ENCODE data around the gene PCDH18.

PCDH18 gene

GRCh38 chr4:137528673-137529072 lies 3.6 kb downstream of the PCDH18 start:
- no peak for TF ChIP-seq CTCF (IDR thresholded peaks at IDR 0.05; ENCODE audit: borderline replicate concordance, extremely low read depth, low read length, poor library complexity, severe bottlenecking)
- TF ChIP-seq EZH2 (IDR thresholded peaks at IDR 0.05; ENCODE audit: borderline replicate concordance, low read depth, low read length, severe bottlenecking), result no peak
- H3K27ac ChIP-seq (ENCODE audit: low read length), result no peak overlapping the region
- H3K36me3 ChIP-seq (ENCODE audit: insufficient read depth, low read length), result no peaks in the 10 kb centered on the region
- no peaks in the 10 kb centered on the region for H3K79me2 ChIP-seq (ENCODE audit: insufficient read depth, low read length)
- no peaks in the 10 kb centered on the region for H3K9me3 ChIP-seq (ENCODE audit: insufficient read depth, low read length, severe bottlenecking)
- H3K4me2 ChIP-seq (ENCODE audit: insufficient read depth, low read length), result no peak overlapping the region
- H3K27me3 ChIP-seq (ENCODE audit: insufficient read depth, low read length, poor library complexity), result no peaks in the 10 kb centered on the region
- H3K9ac ChIP-seq (ENCODE audit: low read depth, low read length), result no peak overlapping the region
- no peak overlapping the region for H3K4me3 ChIP-seq (ENCODE audit: low read depth in 1 of 2, low read length in 2 of 2)
- no peaks in the 10 kb centered on the region for H3K4me1 ChIP-seq (ENCODE audit: insufficient read depth, low read length)
- no peaks in the 10 kb centered on the region for H4K20me1 ChIP-seq (ENCODE audit: insufficient read depth, low read length)
- no peak for ATAC-seq (ENCODE audit: insufficient read depth, low read depth)
- no peak for DNase-seq
- H2AFZ ChIP-seq (ENCODE audit: low read depth, low read length), result no peak overlapping the region

- no peak for DNase-seq
- Histone ChIP-seq H3K4me2 (ENCODE audit: insufficient read depth, low read length) (no peak overlapping the region), H3K9ac (ENCODE audit: low read depth, low read length) (no peak overlapping the region), H3K27ac (ENCODE audit: low read length) (no peak overlapping the region), H3K27me3 (ENCODE audit: insufficient read depth, low read length, poor library complexity) (no peaks in the 10 kb centered on the region), H3K9me3 (ENCODE audit: insufficient read depth, low read length, severe bottlenecking) (no peaks in the 10 kb centered on the region), H3K4me1 (ENCODE audit: insufficient read depth, low read length) (no peaks in the 10 kb centered on the region), H3K4me3 (ENCODE audit: low read depth in 1 of 2, low read length in 2 of 2) (no peak overlapping the region), H4K20me1 (ENCODE audit: insufficient read depth, low read length) (no peaks in the 10 kb centered on the region), H3K79me2 (ENCODE audit: insufficient read depth, low read length) (no peaks in the 10 kb centered on the region), H3K36me3 (ENCODE audit: insufficient read depth, low read length) (no peaks in the 10 kb centered on the region), H2AFZ (ENCODE audit: low read depth, low read length) (no peak overlapping the region)
- no peak for ATAC-seq (ENCODE audit: insufficient read depth, low read depth)
- no peak for TF ChIP-seq CTCF (IDR thresholded peaks at IDR 0.05; ENCODE audit: borderline replicate concordance, extremely low read depth, low read length, poor library complexity, severe bottlenecking)
- no peak for TF ChIP-seq EZH2 (IDR thresholded peaks at IDR 0.05; ENCODE audit: borderline replicate concordance, low read depth, low read length, severe bottlenecking)
These were observed 5.6 kb downstream of the PCDH18 start for GRCh38 chr4:137526681-137527080.

GRCh38 chr4:137524725-137525369 lies 7.4 kb downstream of the PCDH18 start:
- Histone ChIP-seq H3K4me2 (ENCODE audit: insufficient read depth, low read length) (no peak overlapping the region), H3K79me2 (ENCODE audit: insufficient read depth, low read length) (no peaks in the 10 kb centered on the region), H3K9me3 (ENCODE audit: insufficient read depth, low read length, severe bottlenecking) (no peaks in the 10 kb centered on the region), H3K9ac (ENCODE audit: low read depth, low read length) (no peak overlapping the region), H2AFZ (ENCODE audit: low read depth, low read length) (no peak overlapping the region), H3K4me1 (ENCODE audit: insufficient read depth, low read length) (no peaks in the 10 kb centered on the region), H3K27ac (ENCODE audit: low read length) (no peak overlapping the region), H4K20me1 (ENCODE audit: insufficient read depth, low read length) (no peaks in the 10 kb centered on the region), H3K4me3 (ENCODE audit: low read depth in 1 of 2, low read length in 2 of 2) (no peak overlapping the region), H3K27me3 (ENCODE audit: insufficient read depth, low read length, poor library complexity) (no peaks in the 10 kb centered on the region), H3K36me3 (ENCODE audit: insufficient read depth, low read length) (no peaks in the 10 kb centered on the region)
- ATAC-seq (ENCODE audit: insufficient read depth, low read depth), result no peak
- TF ChIP-seq EZH2 (IDR thresholded peaks at IDR 0.05; ENCODE audit: borderline replicate concordance, low read depth, low read length, severe bottlenecking), result no peak
- no peak for TF ChIP-seq CTCF (IDR thresholded peaks at IDR 0.05; ENCODE audit: borderline replicate concordance, extremely low read depth, low read length, poor library complexity, severe bottlenecking)
- DNase-seq, result no peak

All from DND-41 (cell line).